IPS-NIHi7 (cell line): Measurements from ENCODE around the gene RASAL2.
"Not testable (repeated sequence)": the region's sequence is repeated elsewhere in the genome, so short reads cannot be mapped to it uniquely, and the experiment has no call there.

Experiments used
- DNase-seq: peaks from one replicate; pipeline ENCODE4 v3.0.0; 2012; ENCODE audit warnings: mixed read lengths; ENCODE audit errors: extremely low spot score

Gene RASAL2

GRCh38 chr1:178493301-178493741, 399.4 kb downstream of the RASAL2 start:
- no peak for DNase-seq

- DNase-seq = no peak
Observed at GRCh38 chr1:178494569-178494971, 400.7 kb downstream of the RASAL2 start.

- no peak for DNase-seq
Observed at GRCh38 chr1:178495158-178495557, 401.3 kb downstream of the RASAL2 start.

- DNase-seq = no peak
Observed at GRCh38 chr1:178495741-178496409, 402.0 kb downstream of the RASAL2 start.

GRCh38 chr1:178496410-178497135, 402.7 kb downstream of the RASAL2 start, which contains the start of gene CLEC20A:
CLEC20A (minus strand) TSS chr1:178496964; CDS start chr1:178496939, 25 bp downstream.
- no peak for DNase-seq

- DNase-seq = no peak
Observed at GRCh38 chr1:178497903-178498478, 404.1 kb downstream of the RASAL2 start.

GRCh38 chr1:178498896-178499675, 405.2 kb downstream of the RASAL2 start:
- peak; percentile 51 for DNase-seq

- peak; percentile 57 for DNase-seq
Observed at GRCh38 chr1:178500091-178500770, 406.3 kb downstream of the RASAL2 start.

GRCh38 chr1:178500936-178501554, 407.1 kb downstream of the RASAL2 start:
- DNase-seq = peak; percentile 41

- DNase-seq = peak; percentile 94
Observed at GRCh38 chr1:178501705-178502329, 407.9 kb downstream of the RASAL2 start.

GRCh38 chr1:178502330-178502714, 408.4 kb downstream of the RASAL2 start:
- DNase-seq = no peak

GRCh38 chr1:178502856-178503255, 409.0 kb downstream of the RASAL2 start:
- DNase-seq = no peak

- DNase-seq = not testable (repeated sequence)
Observed at GRCh38 chr1:178503316-178503715, 409.4 kb downstream of the RASAL2 start.

- no peak for DNase-seq
Observed at GRCh38 chr1:178503849-178504248, 409.9 kb downstream of the RASAL2 start.

GRCh38 chr1:178504286-178504685, 410.4 kb downstream of the RASAL2 start:
- DNase-seq = no peak

- DNase-seq = no peak
Observed at GRCh38 chr1:178506177-178506576, 412.3 kb downstream of the RASAL2 start.

GRCh38 chr1:178506669-178507068, 412.8 kb downstream of the RASAL2 start:
- no peak for DNase-seq

- no peak for DNase-seq
Observed at GRCh38 chr1:178509414-178510007, 415.6 kb downstream of the RASAL2 start.

- DNase-seq = no peak
Observed at GRCh38 chr1:178510155-178510554, 416.3 kb downstream of the RASAL2 start.
